Measurements from ENCODE around the gene RSBN1. TPM values are rescaled to one million over a fixed set of nuclear protein-coding genes. Genes with fewer than 3 reads are reported as not detected.

RSBN1 gene
- total RNA-seq, 1 experiment from 2014 or later = 16.6 TPM

DNA sequence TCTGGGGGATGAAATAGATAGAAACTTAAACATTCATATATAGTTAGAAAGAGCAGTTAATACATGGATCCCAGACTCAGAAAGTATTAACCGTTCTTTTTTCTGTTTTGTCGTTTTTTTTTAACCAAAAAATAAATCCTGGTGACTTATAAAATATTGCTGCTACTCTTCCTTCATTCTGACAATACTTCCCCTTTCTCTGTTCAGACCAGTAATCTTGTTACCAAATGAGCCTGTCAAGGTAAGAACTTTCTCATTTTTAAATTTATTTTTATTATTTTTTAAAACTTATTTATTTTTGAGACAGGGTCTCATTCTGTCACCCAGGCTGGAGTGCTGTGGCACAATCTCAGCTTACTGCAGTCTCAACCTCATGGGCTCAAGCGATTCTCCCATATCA, 45.5 kb upstream of the RSBN1 start:
- no peaks in the 10 kb centered on the region for H4K20me1 ChIP-seq (ENCODE audit: insufficient read depth)
- ATAC-seq (no peak), DNase-seq (ENCODE audit: low read depth, low spot score) (no peak)
- no peak overlapping the region for H2AFZ ChIP-seq (ENCODE audit: low read depth, low read length, poor library complexity, severe bottlenecking)
- no peak overlapping the region for H3K4me2 ChIP-seq (ENCODE audit: low read length)
- H3K27me3 ChIP-seq (ENCODE audit: insufficient read depth, low read length) = no peaks in the 10 kb centered on the region
- no peaks in the 10 kb centered on the region for H3K9me3 ChIP-seq (ENCODE audit: control insufficient read depth in 1 of 2, insufficient read depth in 1 of 2, low read depth in 1 of 2, low read length in 2 of 2)
- RAD21 ChIA-PET (ENCODE audit: low non-redundant PET in 1 of 2, low total read pairs in 2 of 2, uncharacterized antibody in 2 of 2, unreplicated experiment in 2 of 2) = no interaction called here
- H3K4me3 ChIP-seq (replicated peaks in 1 of 2; ENCODE audit: low read depth in 1 of 2, low read length in 2 of 2) = no peak overlapping the region
- no peaks in the 10 kb centered on the region for H3K9me2 ChIP-seq (ENCODE audit: insufficient read depth)
- no peaks in the 10 kb centered on the region for H3K36me3 ChIP-seq (ENCODE audit: control insufficient read depth in 1 of 2, insufficient read depth in 2 of 2, low read length in 2 of 2)
- H3K27ac ChIP-seq (ENCODE audit: low read depth, low read length) = no peak overlapping the region
- TF ChIP-seq EZH2 (IDR thresholded peaks at IDR 0.05) (no peak), SP1 (IDR thresholded peaks at IDR 0.05; ENCODE audit: low read depth) (no peak), TCF7L2 (IDR thresholded peaks at IDR 0.05; ENCODE audit: borderline replicate concordance, extremely low read depth, insufficient read depth, insufficient read length) (no peak), EGR1 (IDR thresholded peaks at IDR 0.05; ENCODE audit: low read depth) (no peak), RAD21 (IDR thresholded peaks at IDR 0.05; ENCODE audit: low read depth) (no peak), YY1 (IDR thresholded peaks at IDR 0.05; ENCODE audit: extremely low read depth, insufficient replicate concordance, low read depth, low read length) (no peak), ZNF274 (IDR thresholded peaks at IDR 0.05; ENCODE audit: low read depth, low read length) (no peak)
- TF ChIP-seq, protein P1, sequence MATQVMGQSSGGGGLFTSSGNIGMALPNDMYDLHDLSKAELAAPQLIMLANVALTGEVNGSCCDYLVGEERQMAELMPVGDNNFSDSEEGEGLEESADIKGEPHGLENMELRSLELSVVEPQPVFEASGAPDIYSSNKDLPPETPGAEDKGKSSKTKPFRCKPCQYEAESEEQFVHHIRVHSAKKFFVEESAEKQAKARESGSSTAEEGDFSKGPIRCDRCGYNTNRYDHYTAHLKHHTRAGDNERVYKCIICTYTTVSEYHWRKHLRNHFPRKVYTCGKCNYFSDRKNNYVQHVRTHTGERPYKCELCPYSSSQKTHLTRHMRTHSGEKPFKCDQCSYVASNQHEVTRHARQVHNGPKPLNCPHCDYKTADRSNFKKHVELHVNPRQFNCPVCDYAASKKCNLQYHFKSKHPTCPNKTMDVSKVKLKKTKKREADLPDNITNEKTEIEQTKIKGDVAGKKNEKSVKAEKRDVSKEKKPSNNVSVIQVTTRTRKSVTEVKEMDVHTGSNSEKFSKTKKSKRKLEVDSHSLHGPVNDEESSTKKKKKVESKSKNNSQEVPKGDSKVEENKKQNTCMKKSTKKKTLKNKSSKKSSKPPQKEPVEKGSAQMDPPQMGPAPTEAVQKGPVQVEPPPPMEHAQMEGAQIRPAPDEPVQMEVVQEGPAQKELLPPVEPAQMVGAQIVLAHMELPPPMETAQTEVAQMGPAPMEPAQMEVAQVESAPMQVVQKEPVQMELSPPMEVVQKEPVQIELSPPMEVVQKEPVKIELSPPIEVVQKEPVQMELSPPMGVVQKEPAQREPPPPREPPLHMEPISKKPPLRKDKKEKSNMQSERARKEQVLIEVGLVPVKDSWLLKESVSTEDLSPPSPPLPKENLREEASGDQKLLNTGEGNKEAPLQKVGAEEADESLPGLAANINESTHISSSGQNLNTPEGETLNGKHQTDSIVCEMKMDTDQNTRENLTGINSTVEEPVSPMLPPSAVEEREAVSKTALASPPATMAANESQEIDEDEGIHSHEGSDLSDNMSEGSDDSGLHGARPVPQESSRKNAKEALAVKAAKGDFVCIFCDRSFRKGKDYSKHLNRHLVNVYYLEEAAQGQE (IDR thresholded peaks at IDR 0.05; ENCODE audit: low read depth) = no peak
- TF ChIP-seq, protein P2, sequence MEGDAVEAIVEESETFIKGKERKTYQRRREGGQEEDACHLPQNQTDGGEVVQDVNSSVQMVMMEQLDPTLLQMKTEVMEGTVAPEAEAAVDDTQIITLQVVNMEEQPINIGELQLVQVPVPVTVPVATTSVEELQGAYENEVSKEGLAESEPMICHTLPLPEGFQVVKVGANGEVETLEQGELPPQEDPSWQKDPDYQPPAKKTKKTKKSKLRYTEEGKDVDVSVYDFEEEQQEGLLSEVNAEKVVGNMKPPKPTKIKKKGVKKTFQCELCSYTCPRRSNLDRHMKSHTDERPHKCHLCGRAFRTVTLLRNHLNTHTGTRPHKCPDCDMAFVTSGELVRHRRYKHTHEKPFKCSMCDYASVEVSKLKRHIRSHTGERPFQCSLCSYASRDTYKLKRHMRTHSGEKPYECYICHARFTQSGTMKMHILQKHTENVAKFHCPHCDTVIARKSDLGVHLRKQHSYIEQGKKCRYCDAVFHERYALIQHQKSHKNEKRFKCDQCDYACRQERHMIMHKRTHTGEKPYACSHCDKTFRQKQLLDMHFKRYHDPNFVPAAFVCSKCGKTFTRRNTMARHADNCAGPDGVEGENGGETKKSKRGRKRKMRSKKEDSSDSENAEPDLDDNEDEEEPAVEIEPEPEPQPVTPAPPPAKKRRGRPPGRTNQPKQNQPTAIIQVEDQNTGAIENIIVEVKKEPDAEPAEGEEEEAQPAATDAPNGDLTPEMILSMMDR (IDR thresholded peaks at IDR 0.05 in 2 of 3, conservative IDR thresholded peaks at IDR 0.05 in 1 of 3; ENCODE audit: borderline replicate concordance in 1 of 3, insufficient read depth in 1 of 3, low read depth in 2 of 3, low read length in 2 of 3) = no peak
- TF ChIP-seq, protein P3, sequence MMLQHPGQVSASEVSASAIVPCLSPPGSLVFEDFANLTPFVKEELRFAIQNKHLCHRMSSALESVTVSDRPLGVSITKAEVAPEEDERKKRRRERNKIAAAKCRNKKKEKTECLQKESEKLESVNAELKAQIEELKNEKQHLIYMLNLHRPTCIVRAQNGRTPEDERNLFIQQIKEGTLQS (IDR thresholded peaks at IDR 0.05) = no peak
- POLR2A ChIA-PET = no interaction called here
- H3K9ac ChIP-seq (ENCODE audit: low read length) = no peak overlapping the region
- peaks cover 0 to 6% of the 10 kb centered on the region in 2 experiments; a peak in 1 of 4 replicates for H3K4me1 ChIP-seq (ENCODE audit: control insufficient read depth in 1 of 2, insufficient read depth in 2 of 2, low read length in 2 of 2)
- no peaks in the 10 kb centered on the region for H3K79me2 ChIP-seq (ENCODE audit: insufficient read depth, low read length)
- CTCF ChIA-PET = no interaction called here
- intact Hi-C loops (cut with micrococcal nuclease) = no loop called here
- no TSS peak for BruUV-seq (replicated peaks)
